Left colon (tissue), 2 donors: ENCODE data around the gene FCRL5. TPM values are rescaled to one million over a fixed set of nuclear protein-coding genes. Genes with fewer than 3 reads are reported as not detected.
A peak's percentile ranks its signal among the peaks of the same experiment; 100 is the strongest.

Source experiments
- ATAC-seq: fragments of 200-7000 bp; cut with Tn5 transposase; one replicate; pipeline ENCODE4 v1.9.1; 2020; ENCODE audit warnings: mild to moderate bottlenecking, moderate library complexity
- DNase-seq, 2 donors: peaks; one replicate each; pipeline ENCODE4 v3.0.0-alpha.2; 2020
- intact Hi-C, 2 donors: fragments of 100-400 bp; cut with DNase I in 1 of 2; cut with micrococcal nuclease in 1 of 2; formaldehyde crosslinking; loops; one replicate each; pipeline versions ENCODE4 v1.11.2 to v1.14.0; 2022; cut with DNase I, micrococcal nuclease
- total RNA-seq, 2 donors: library from RNA; stranded (reverse); fragmentation: NEBNext Ultra II Directional; extraction: Animal tissue kit (Norgen Biotek cat#: 25700); gene quantifications; one replicate each; pipeline ENCODE4 v1.2.1, GENCODE V29; 2021
- donor health status: DM: no; HTN: no; CAD: no.
- donor health status: DM: yes; HTN: yes; CAD: no.

FCRL5 gene
- total RNA-seq, 2 donors from 2014 or later, result 2.2 to 4.5 TPM

DNA sequence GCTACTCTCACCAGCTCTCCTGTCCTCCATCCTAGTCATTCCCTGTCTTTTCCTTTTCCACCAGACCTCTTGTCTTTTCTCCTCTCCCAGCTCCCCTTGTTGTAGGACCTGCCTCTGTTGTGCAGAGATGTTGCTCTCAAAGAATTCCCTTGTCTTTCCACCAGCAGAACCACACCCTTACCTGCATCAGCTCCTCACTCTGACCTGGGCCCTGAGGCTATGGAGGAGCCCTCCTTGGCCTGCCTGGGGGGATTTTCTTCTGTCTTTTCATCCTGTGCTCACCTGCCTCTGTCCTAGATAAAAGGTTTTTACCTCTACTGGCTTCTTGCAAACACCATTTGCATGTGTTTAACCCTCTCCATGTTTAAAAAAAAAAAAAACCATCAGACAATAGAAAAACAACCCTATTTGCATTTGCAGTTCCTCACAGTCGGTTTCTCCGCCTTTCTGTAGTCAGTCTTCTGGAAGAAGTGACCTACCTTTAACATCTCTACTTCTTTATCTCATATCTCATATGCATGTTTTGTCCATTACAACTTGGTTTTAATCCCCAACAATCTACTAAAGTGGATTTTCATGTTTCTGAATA lies 12.1 kb downstream of the FCRL5 start:
- intact Hi-C loops, result no loop called here
- DNase-seq (no peak), ATAC-seq (no peak)

GRCh38 chr1:157539568-157539967 lies 12.7 kb downstream of the FCRL5 start:
- no peak for DNase-seq
- no peak for ATAC-seq
- intact Hi-C loops, result no loop called here

GRCh38 chr1:157532569-157532968 lies 19.7 kb downstream of the FCRL5 start:
- ATAC-seq, result no peak
- intact Hi-C loops, result no loop called here
- DNase-seq, result no peak

GRCh38 chr1:157523774-157524493 lies 28.4 kb downstream of the FCRL5 start:
- DNase-seq, result peak in 1 of 2 donors; percentile 46
- intact Hi-C loops, result no loop called here
- no peak for ATAC-seq

DNA sequence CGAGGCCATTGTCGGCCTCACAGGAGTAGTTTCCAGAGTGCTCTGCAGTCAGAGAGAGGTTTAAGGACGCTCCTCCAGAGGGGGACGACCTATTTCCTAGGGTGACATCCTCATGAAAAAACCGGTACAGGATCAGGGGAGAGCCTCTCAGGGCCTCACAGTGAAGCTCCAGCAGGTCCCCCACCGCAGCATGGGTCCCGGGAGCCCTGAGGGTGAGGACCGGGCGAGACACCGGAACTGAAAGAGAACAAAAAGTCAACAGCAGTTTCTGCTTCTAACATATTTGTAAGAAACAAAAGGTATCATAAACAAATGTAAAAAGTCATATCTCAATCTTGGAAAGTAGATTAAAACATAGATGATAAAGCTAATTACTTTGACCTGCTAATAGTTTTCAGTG lies 31.3 kb downstream of the FCRL5 start:
- ATAC-seq, result no peak
- no peak for DNase-seq
- intact Hi-C loops, result no loop called here

DNA sequence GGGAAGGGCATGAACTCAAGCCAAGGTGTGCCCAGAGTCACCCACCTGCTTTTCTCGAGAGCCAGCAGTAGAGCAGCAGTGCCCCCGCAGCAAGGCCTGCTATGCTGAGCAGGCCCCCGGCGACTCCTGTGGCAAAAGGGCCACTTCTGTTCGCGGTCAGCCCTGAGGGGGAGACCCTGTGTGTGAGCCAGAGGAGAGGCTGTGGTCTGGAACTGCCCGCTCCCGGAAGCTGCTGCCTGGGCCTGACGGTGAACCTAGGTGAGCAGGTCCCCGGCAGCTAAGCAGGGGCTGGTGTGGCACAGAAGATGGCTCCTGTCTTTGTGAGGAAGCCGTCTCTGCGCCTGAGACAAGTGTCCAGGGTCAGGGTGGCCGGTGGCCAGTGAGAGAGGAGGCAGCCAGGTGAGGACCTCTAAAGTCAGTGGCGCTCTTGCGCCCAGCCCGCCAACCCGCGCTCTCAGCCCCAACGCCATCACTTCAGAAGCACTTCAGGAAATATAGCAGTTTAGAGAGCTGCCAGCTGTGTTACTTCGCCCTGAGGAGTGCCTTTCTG lies 31.9 kb downstream of the FCRL5 start:
- no peak for ATAC-seq
- no peak for DNase-seq
- intact Hi-C loops, result no loop called here

- intact Hi-C loops, result no loop called here
- ATAC-seq (peak; percentile 59), DNase-seq (no peak)
Observed at GRCh38 chr1:157519451-157519850, 32.9 kb downstream of the FCRL5 start.

DNA sequence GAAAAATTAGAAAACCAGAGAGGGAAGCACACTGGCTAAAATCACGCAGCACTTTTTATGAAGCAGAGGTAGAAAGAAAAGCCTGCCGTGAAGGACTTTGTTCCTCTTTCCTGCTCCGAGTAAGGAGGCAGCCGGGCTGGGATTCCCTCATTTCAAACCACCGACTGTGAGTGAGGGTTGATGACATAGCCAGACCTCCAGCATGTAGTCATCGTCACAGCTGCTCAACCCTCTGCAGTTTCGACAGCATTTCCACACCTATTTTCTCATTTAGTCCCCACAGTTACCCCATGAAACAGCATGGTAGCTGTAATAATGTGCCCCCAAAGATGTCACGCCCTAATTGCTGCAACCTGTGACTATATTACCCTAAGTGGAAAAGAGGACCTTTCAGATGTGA lies 35.3 kb downstream of the FCRL5 start:
- no peak for ATAC-seq
- DNase-seq, result no peak
- intact Hi-C loops, result no loop called here

- ATAC-seq (no peak), DNase-seq (no peak)
- intact Hi-C loops, result no loop called here
Observed at GRCh38 chr1:157515709-157516108, 36.6 kb downstream of the FCRL5 start.

- ATAC-seq, result no peak
- intact Hi-C loops, result no loop called here
- DNase-seq, result no peak
Observed at GRCh38 chr1:157515141-157515540, 37.2 kb downstream of the FCRL5 start.

GRCh38 chr1:157512036-157512969 lies 40.0 kb downstream of the FCRL5 start:
- DNase-seq, result no peak
- ATAC-seq, result no peak

GRCh38 chr1:157509546-157510232 lies 42.6 kb downstream of the FCRL5 start:
- no peak for DNase-seq
- intact Hi-C loops, result no loop called here
- no peak for ATAC-seq

More at GRCh38 chr1:157512036-157512969, 40.0 kb downstream of the FCRL5 start:
- intact Hi-C loops, result no loop called here

- intact Hi-C loops, result no loop called here
- ATAC-seq, result peak; percentile 94
- DNase-seq, result peak; percentile 57 to 61
Observed at GRCh38 chr1:157505481-157506272, 46.6 kb downstream of the FCRL5 start.

DNA sequence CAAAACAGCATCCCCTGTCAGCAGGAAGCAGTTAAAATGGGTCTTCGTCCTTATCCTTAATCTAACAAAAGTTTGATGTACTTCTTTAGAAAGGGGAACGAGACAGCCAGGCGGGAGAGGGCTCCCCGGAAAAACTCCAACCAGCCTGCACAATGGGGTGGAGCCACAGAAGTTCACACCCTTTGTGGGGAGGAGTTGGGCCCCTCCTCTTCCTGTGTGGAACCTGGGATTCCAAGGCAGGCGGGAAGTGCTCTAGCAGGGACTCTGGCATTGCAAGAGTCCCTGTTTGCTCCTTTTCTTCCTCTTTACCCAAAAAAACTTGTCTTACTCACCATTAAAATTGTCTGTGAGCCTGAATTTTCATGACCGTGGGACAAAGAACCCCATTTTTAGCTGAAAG lies 47.7 kb downstream of the FCRL5 start:
- intact Hi-C loops, result no loop called here
- DNase-seq (no peak), ATAC-seq (no peak)

GRCh38 chr1:157499521-157499920 lies 52.8 kb downstream of the FCRL5 start:
- ATAC-seq (no peak), DNase-seq (no peak)
- intact Hi-C loops, result loop anchor here in 1 of 2 donors (5.0 kb wide), 1 partner anchor 307 kb away; no protein-coding TSS in a partner anchor

- DNase-seq (no peak), ATAC-seq (peak; percentile 38)
- intact Hi-C loops, result loop anchor here in 1 of 2 donors (5.0 kb wide), 1 partner anchor 306 kb away; no protein-coding TSS in a partner anchor
Observed at GRCh38 chr1:157498736-157499090, 53.6 kb downstream of the FCRL5 start.

- ATAC-seq (peak; percentile 79), DNase-seq (no peak)
Observed at GRCh38 chr1:157497987-157498735, 54.2 kb downstream of the FCRL5 start.

More at GRCh38 chr1:157497987-157498735, 54.2 kb downstream of the FCRL5 start:
- intact Hi-C loops, result loop anchor here in 1 of 2 donors (5.0 kb wide), 1 partner anchor 306 kb away; no protein-coding TSS in a partner anchor
